KOPT-K1 (cell line): ENCODE data around the gene KITLG.
"Not testable (repeated sequence)": the region's sequence is repeated elsewhere in the genome, so short reads cannot be mapped to it uniquely, and the experiment has no call there.

ENCODE experiments used
- H3K27ac ChIP-seq: fragments of 200-600 bp; sonication (generic); 2 replicates; pipeline ENCODE4 v1.5.1; 2016; ENCODE audit warnings: antibody characterized with exemption, mild to moderate bottlenecking, low read depth, low read length; ENCODE audit not compliant: poor library complexity, severe bottlenecking
- H3K36me3 ChIP-seq: fragments of 200-600 bp; sonication (generic); 2 replicates; pipeline ENCODE4 v1.5.1; 2017; ENCODE audit warnings: antibody characterized with exemption, mild to moderate bottlenecking, low read length, moderate library complexity; ENCODE audit not compliant: insufficient read depth
- H3K9me3 ChIP-seq: fragments of 200-600 bp; sonication (generic); 2 replicates; pipeline ENCODE4 v1.5.1; 2017; ENCODE audit warnings: antibody characterized with exemption, low read length, mild to moderate bottlenecking; ENCODE audit not compliant: insufficient read depth, poor library complexity, severe bottlenecking

KITLG gene

DNA sequence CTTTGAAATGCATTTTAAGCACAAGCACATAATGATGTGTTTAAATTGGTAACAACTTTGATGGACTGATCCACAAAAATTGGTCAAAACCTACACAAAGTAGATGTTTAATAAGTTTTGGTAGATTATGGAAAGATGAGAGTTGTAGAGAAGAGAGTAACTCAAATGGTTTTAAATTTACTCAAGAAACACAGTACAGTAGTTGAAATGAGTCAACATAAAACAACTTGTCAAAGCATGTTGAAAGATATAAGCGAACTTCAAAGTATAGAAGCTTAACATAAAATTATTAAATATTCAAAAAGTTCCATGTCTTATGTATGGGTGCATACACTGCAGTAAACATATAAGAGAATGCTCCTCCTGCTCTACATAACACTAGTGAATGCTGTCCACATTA, 49.4 kb downstream of the KITLG start:
- Histone ChIP-seq H3K9me3 (no peaks in the 10 kb centered on the region), H3K27ac (no peak overlapping the region), H3K36me3 (no peaks in the 10 kb centered on the region)

GRCh38 chr12:88529531-88530488, 50.5 kb downstream of the KITLG start:
- Histone ChIP-seq H3K9me3 (no peaks in the 10 kb centered on the region), H3K36me3 (no peaks in the 10 kb centered on the region), H3K27ac (no peak overlapping the region)

DNA sequence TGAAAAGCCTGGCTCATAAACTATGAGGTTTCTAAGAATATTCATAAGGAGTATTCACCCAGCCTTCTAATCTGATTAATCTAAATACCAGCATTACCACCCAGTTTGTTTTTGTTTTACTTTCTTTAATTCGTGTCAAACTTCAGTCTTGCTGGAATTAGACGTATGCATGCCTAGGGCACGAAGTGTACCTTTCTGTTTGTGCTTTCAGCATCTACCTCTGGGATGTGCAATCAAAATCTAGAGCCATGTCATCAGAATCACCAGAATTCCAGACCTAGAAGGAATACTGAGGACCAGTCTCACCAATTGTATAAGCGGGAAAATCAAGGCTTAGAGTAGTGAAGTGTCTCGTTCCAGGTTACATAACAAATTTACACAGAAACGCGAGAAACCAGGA, 57.3 kb downstream of the KITLG start:
- Histone ChIP-seq H3K27ac (no peak overlapping the region), H3K9me3 (no peaks in the 10 kb centered on the region), H3K36me3 (no peaks in the 10 kb centered on the region)

GRCh38 chr12:88520436-88520820, 59.8 kb downstream of the KITLG start:
- no peaks in the 10 kb centered on the region for H3K36me3 ChIP-seq
- no peaks in the 10 kb centered on the region for H3K9me3 ChIP-seq
- no peak overlapping the region for H3K27ac ChIP-seq

GRCh38 chr12:88519802-88520435, 60.4 kb downstream of the KITLG start:
- Histone ChIP-seq H3K36me3 (no peaks in the 10 kb centered on the region), H3K9me3 (no peaks in the 10 kb centered on the region), H3K27ac (no peak overlapping the region)

GRCh38 chr12:88518863-88519403, 61.3 kb downstream of the KITLG start:
- Histone ChIP-seq H3K9me3 (no peaks in the 10 kb centered on the region), H3K27ac (no peak overlapping the region), H3K36me3 (no peaks in the 10 kb centered on the region)

GRCh38 chr12:88516811-88517210, 63.5 kb downstream of the KITLG start:
- Histone ChIP-seq H3K36me3 (no peaks in the 10 kb centered on the region), H3K9me3 (no peaks in the 10 kb centered on the region), H3K27ac (no peak overlapping the region)

GRCh38 chr12:88510843-88511242, 69.4 kb downstream of the KITLG start:
- H3K27ac ChIP-seq, result no peak overlapping the region
- no peaks in the 10 kb centered on the region for H3K36me3 ChIP-seq
- no peaks in the 10 kb centered on the region for H3K9me3 ChIP-seq

DNA sequence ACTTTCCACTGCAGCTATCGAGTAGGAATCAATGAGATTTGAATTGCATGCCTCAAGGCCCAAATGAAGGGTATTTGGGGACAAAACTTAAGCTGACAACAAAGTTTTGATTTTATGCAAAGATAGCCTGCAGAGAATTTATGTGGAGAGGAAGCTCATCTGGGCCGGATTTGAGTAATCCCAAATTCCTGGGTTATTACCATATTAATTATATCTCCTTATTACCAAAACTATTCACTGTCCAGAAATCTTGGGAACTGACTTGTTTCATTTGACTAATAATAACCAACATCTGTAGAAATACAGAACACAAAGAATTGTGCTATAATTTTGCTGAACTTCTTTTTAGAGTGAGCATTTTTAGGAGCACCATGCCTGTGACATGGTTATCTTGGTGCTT, 70.4 kb downstream of the KITLG start:
- Histone ChIP-seq H3K9me3 (no peaks in the 10 kb centered on the region), H3K36me3 (no peaks in the 10 kb centered on the region), H3K27ac (no peak overlapping the region)

DNA sequence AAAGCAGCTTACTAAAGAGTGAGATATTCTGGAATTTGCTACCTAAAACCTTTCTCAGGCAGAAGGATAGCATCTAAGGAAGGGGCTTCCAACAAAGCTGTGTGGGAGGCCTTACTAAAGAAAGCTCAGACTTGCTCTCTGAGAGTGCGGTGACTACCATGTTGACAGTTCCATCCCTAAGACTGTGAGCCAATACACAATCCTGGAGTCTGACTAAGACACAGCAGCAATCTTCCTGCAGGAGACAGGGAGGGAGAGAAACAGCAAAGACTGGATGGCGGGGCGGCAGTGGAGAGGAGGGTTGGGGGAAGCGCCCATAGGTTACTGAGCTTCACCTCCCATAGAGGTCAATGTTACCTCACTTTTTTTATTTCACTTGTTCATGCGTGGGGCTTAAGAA, 70.9 kb downstream of the KITLG start:
- Histone ChIP-seq H3K9me3 (no peaks in the 10 kb centered on the region), H3K36me3 (no peaks in the 10 kb centered on the region), H3K27ac (no peak overlapping the region)

GRCh38 chr12:88507851-88508250, 72.4 kb downstream of the KITLG start:
- H3K9me3 ChIP-seq, H3K27ac ChIP-seq, H3K36me3 ChIP-seq: not testable (repeated sequence)

GRCh38 chr12:88507270-88507669, 73.0 kb downstream of the KITLG start:
- Histone ChIP-seq H3K27ac (no peak overlapping the region), H3K36me3 (no peaks in the 10 kb centered on the region), H3K9me3 (no peaks in the 10 kb centered on the region)

DNA sequence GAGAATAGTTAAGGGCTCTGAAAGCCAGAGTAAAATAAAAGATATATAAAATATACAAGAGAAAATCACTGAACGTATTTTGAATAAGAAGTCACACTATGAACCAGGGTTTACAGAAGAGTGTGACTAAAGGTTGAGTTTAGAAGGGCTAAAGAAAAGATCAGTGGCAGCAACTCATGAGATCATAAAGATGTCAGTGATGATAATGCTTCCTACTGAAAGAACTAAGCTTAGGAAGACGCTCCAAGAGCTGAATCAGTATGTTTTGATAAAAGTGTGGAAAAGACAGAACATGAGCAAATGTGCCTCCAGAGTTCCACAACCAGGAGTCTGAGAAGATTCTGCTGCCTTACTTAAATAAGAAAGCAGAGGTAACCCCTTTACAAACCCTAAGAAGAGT, 74.6 kb downstream of the KITLG start:
- Histone ChIP-seq H3K27ac (no peak overlapping the region), H3K9me3 (no peaks in the 10 kb centered on the region), H3K36me3 (no peaks in the 10 kb centered on the region)

- no peak overlapping the region for H3K27ac ChIP-seq
- no peaks in the 10 kb centered on the region for H3K9me3 ChIP-seq
- no peaks in the 10 kb centered on the region for H3K36me3 ChIP-seq
Observed at GRCh38 chr12:88503281-88503703, 77.0 kb downstream of the KITLG start.
